Stimulated activated CD8-positive, alpha-beta memory T cell treated with anti-CD3 and anti-CD28 coated beads, Interleukin-4, amount 100 ng/mL, for 1 hour (primary cell): ENCODE data around the gene ITPR2.
"Not testable (repeated sequence)": the region's sequence is repeated elsewhere in the genome, so short reads cannot be mapped to it uniquely, and the experiment has no call there.

Experiments
- DNase-seq, 2 donors: peaks; one replicate each; pipeline ENCODE4 v3.0.0-alpha.2; 2020; ENCODE audit warnings: low read depth in 2 of 2, low spot score in 1 of 2

ITPR2 gene

DNA sequence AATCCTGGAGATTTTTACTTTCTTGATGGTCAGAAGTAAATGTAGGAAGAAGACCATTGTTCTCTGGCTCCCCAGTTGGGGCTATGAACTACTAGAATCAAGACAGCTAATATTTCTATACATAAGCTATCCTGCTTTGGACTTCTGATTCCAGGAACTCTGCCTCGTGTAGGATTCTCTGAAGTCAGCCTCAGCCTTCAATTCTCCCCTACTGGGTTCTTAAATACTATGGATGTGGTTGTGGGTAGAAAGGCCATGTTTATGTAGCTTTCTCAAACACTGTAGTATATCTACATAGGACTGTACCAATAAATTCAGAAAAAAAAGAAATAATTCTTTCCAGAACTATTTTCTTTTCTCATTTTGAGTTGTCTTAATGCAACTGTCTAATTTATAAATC lies 302.5 kb downstream of the ITPR2 start:
- DNase-seq: no peak

DNA sequence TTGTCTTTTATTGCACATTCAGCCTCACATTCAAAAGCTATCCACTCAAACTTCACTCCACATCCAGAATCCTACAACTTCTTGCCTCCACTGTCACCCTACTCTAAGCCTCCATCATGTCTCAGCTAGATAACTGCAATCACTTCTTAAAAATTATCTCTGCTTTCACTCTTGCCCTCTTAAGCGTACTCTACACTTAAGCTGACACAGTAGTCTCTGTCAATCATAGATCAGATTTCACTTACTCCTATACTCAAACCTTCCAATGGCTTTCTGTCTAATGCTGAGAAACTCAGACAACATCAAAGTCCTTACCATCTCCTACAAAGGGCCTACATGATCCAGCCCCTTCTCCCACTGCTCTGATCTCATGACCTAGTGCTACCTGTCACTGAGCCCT lies 304.1 kb downstream of the ITPR2 start:
- DNase-seq: no peak

DNA sequence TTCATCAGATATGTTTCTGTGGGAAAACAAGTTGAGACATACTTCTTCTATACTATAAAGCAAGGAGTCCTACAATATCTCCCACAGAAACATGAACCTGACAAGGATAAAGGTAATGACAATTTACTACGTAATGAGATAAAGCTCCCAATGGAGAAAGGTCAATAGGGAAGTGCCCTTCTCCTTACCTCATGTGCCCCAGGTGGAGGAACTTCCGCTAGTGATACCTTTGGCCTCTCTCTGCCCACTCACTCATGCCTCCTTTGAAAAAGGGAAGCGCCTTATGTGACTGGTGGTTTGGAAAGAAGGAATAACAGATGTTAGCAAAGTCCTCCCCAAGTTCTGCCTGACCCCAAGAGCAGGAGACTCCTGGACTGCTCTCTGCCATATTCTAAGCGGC lies 305.3 kb downstream of the ITPR2 start:
- no peak for DNase-seq

DNA sequence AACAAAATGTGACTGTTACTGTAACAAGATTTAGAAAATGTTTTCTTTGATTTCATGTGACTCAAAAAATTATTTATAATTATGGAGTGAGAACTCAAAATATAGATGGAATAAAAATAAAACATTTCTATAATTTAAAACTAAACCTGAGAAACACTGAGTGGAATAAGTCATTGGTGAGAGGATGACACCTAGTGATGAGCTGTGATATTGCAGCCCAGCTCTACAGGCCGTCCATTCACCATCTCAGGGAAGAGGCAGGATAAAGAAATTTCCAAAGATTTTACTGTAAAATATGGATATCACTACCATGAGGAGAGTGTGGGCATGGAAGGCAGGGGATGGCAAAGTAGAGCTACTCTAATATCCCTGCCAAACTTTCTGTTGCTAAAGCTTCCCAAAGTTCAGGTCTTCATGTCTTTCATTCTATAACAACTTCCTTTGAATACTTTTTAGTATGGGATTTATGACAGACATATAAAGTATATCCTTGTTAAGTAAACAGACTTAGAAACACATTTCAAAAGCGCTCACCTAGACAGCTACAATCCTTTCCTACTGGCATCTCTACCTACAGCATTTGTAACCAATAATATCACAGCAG lies 308.0 kb downstream of the ITPR2 start:
- DNase-seq: no peak

DNA sequence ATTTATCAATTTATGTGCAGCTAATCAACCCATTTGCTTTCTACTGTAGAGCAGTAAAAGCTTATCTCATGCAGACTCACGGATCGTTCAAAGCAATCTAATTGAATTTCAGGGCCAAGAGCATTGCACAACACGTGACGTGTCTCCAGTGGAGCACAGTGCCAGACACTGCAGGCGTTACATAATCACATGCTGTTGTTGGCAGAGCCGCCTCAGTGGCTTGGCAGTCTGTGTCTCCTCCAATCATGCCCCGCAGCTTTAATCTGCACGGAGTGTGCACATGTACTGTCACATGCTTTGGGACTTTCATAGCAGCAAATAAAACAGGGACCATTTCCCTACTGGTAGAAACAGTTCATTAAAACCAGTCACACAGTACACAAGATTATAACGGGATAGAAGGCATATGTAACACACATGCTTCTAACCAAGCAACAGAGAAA lies 309.3 kb downstream of the ITPR2 start:
- no peak for DNase-seq

DNA sequence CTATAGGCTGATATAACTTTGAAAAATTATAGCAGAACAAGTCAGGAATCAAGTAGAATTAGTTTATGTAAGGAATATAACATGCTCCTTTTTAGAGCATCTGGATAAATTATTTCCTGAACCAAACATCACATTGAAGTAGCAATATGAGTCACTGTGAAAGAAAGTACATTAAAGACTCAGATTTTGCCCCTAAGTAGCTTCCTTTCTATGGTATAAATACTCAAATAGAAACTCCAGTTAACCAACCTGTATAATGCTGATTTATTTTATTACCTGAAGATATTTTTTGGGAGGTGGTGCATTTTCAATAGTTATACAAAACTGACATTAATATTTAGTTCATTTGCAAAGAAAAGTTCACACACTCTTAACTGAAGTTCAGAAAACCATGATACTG lies 312.1 kb downstream of the ITPR2 start:
- DNase-seq: no peak

DNA sequence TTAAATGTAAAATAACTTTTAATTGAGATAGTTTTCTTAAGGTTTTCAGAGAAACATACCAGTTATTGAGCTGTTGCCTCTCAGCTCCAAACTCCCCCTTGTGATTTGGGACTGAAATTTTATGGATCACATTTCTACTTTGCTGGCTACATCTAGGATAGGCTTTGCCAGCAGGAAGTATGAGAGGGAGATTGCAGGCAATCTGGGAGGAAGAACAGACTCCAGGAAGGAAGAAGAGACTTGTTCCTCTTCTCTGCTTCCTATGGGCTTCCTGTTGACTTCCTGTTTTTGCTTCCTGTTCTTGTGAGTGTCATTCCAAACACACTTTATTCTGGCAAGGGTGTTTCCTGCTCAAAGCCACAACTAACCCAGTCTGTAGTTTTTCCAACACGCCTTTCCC lies 312.9 kb downstream of the ITPR2 start:
- no peak for DNase-seq

DNA sequence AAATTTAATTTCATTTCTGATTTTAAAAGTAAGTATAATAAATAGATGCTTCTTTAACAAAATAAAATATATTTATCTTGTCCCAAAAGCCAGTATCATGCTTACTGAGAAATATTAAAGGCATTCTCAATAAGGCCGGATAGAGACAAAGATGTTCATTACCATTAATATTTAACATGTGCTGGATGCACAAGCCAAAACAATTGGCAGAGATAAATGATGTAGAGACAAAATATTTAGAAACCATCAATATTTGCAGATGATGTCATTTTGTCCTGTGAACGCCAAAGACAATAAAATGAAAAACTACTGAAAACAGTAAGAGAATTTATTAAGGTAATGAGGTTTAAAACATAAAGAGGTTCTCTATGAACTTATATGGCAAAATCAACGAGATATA lies 313.5 kb downstream of the ITPR2 start:
- DNase-seq: no peak

DNA sequence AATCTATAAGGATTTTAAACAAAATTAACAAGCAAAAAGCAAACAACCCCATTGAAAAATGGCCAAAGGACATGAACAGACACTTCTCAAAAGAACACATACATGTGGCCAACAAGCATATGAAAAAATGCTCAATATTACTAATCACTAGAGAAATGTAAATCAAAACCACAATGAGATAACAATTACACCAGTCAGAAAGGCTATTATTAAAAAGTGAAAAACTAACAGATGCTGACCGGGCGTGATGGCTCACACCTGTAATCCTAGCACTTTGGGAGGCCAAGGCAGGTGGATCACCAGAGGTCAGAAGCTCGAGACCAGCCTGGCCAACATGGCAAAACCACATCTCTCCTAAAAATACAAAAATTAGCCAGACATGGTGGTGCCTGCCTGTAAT lies 315.7 kb downstream of the ITPR2 start:
- not testable (repeated sequence) for DNase-seq

DNA sequence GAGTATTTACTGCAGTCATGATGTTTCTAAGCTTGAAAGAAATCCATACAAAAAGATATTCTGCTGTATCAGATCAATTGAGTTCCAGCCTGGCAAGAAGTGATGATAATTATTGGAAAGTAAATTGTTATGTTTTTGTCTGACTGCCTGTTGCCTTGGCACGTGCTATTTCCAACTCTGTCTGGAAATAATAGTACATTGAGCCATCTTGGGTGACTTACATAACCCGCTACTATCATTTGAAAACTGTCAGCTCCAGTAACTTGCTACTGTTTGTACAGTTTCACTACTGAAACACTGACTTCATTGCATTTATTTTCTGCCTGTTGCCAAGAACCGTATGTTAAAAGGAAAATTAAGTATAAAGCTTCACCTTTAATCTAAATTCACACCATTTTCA lies 318.6 kb downstream of the ITPR2 start:
- no peak for DNase-seq

DNA sequence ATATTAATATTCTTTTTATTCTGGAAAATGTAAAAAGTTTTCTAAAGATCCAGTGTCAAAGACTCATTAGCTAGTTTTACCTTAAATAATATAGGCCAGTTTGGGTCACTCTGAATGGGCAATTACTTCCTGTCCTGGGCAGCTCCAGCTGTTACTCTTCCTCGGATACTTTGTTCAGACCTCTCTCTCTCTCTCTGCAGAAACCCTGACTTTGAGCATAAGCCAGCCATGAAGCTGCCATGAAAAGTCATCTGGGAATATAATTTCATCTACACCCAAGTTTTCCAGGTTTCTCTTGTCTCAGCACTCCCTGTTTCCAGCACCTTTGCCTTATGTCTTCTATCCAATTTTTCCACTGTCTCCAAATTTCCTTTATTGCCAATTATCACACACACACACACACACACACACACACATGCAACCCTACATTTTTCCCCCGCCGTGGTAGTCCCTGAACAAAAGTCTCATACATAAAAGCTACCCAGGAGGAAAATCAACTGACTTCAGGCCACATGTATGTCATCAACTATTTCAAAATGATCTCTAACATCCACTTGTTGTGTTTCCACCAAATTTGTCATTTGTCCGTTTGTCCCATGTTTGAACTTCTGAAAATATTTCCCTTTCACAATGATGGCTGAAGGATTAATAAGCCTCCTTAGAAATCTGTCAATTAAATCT lies 319.5 kb downstream of the ITPR2 start:
- DNase-seq: no peak

DNA sequence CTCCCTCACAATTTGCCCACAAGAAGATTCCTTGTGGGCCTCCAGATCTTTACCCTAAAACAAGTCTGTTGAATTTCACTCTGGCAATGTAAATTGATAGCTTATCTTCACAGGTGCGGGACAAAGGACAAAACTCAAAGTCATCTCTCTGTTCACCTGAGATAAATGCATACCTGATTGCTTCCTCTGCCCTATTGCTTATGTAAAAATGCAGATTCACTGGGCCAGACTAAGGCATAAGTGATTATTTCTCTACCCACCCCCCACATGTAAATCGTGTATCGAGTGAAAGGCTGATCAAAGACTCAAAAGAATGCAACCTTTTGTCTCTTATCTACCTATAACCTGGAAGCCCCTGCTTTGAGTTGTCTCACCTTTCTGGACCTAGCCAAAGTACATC lies 320.8 kb downstream of the ITPR2 start:
- DNase-seq: no peak

DNA sequence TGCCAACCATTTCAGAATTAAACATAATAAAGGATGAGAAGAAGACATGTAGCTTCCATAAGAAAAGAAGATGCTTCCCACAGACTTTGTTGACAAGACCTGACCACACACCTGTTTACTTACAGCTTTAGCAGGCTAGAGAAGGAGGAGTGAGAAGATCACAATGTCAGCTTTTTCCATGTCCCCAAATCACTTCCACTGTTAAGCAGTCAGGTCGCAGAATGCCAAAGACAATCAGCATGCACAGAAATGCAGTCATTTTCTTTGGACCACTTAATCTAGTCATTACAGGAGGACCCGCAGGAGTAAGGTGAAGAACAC lies 322.7 kb downstream of the ITPR2 start:
- DNase-seq: no peak

DNA sequence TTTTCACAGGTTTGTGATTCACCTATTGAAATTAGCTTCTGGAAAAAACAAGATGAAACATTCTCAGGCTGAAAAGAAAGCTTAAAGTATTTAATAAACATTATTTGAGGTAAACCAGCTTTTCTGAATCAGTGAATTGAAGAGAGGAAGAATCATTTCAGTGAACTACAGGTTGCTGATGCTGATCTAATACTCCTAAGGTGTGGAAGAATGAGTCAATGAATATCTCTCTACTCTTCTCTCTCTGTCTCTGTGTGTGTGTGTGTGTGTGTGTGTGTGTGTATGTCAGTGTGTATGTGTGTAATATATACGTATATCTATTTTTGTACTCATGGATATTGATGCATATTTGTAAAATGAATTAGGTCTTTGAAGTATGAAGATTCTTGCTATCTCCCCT lies 325.4 kb downstream of the ITPR2 start:
- no peak for DNase-seq

DNA sequence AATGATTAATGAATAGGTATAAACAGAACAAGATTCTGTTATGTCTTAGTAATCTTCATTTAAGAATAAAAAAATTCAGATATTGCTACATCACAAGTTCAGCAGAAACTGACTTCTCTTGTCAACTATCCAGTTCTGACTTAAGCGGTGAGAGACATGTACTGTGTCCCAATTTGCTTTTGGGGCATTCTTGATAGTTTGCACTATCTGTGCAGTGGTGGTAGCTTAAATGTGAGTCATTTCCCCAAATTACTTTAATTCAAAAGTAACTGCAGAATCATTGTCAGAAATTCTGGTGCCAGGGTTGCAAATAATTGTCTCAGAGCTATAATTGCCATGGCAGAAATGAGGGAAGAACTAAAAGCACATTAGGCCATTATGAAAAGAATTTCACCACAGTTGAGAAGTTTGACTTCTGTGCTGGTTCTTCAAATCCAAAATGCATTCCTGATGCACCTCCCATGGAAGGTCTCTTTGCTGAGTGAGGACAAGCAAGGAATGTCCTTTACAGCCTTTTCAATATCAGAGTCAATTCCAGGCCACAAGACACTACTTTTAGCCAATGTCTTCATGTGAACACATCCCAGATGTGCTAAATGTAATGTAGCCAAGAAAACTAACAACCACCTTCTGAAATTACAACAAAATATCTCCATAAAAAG lies 332.9 kb downstream of the ITPR2 start:
- no peak for DNase-seq

DNA sequence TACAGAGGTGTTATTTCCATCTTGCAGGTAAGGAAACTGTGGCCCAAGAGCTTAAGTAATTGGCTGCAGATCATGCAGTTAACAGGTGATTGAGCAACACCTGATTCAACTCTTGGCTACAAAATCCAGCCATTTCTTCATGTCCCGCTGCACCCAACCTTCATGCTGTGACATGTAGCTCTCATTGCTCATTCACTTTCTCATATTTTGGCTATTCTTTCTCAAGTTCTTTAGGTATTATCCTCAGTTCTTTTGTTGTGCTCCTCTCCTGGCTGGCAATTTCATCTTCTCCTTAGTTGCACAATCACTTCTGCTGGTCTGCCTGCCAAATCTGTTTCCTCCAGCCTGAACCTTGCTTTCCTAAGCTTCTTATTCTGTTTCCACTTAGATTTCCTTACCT lies 336.8 kb downstream of the ITPR2 start:
- no peak for DNase-seq

DNA sequence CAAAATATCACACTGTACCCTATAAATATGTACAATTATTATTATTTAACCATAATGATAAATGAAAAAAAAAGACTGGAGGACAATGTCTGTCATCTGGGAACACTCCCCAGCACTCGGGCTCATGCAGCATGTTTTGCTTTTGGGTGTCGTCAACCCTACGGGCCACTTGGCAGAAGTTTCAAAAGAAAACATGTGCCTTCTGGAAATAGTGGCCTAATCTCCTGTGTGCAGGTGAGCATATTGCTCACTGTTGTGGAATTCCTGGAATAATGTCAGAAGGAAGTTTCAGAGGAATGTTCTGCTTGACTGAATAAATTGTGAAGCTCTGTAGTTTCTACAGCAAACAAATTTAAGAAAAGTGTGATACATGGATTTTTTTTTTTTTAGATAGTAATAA lies 339.3 kb downstream of the ITPR2 start:
- no peak for DNase-seq

DNA sequence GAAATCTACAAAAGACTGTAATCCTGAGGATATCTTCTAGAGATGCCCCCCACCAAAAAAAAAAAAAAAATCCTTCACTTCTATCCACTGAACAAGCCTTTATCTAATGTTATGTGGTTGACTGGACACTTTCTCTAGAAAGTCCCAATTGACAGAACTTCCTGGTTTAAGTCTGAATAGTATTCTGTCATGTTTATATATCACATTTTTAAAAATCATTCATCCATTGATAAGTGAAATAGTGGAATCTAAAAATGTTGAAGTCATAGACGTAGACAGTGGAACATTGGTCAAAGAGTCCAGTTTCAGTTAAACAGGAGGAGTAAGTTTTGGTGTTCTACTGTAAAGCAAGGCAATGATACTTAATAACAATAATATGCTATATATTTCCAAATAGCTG lies 340.6 kb downstream of the ITPR2 start:
- no peak for DNase-seq

DNA sequence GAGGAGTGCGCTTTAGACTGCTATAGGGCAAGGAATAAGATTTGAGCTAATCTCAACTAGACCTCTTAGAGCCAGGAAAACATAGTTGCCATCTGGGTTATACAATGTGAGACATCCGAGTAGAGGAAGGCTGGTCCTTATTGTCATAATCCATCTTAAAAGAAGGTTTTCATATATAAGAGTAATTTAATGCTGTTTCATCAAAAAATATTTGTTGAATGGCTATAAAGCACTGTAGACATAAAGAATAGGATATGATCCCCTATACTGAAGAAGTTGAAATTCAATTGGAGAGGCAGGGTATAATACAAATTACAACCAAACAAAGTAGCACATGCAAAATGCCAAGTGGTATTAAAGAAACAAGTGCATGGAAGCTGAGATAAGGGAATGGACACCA lies 343.1 kb downstream of the ITPR2 start:
- no peak for DNase-seq

DNA sequence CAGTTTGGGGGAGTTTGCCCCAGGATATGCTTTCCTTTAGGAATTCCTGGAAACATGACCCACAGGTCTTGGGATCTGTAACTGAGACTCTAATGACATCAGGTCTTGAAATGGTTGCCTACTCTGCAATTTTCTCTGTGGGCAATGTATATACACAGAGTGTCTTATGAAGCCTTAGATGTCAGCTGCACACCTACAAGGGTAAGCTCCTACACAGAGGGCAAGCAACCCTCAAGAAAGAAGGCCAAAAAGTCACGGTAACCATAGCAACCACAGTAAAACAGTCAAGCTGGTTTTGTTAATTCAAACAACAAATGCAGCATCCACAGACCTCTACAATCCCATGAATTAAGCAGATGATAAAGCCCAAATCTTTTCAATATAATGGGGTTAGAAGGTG lies 344.6 kb downstream of the ITPR2 start:
- no peak for DNase-seq

DNA sequence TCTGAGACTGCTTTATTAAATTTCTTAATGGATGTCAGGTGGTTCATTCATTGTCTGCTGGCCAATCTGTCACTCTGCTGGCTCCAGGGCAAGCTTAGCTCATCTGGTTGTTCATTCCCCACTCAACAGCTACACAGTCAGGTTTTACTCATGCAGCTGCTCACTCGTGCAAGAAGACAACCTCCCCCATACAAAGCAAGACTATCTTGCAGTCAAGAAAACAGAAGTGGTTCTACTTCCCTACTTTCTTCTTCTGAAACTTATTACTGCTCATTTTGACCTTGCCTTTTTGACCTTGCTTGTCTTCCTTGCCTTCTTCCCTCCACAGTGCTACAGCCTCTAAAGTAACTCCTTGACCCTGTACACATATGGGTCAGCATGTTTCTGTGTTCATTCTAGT lies 359.7 kb downstream of the ITPR2 start:
- DNase-seq: no peak

DNA sequence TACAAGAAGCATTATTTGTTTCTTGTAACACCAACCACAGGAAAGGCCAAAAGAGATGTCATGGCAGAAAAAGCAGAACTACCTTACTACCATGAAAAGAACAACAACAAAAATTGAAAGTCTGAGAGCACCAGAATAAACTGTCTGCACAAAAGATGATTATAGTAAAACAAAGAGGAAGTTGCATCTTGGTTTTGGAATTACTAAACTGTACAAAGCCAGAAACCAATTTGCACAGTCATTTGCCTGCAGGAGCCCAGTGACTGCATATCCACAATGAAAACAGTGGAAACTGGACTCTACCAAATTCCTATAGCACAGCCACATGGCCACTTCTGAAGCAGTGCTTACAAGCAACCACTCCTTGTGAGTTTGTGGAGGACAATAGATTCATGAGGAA lies 361.4 kb downstream of the ITPR2 start:
- DNase-seq: no peak
